H9 (cell line): Measurements from ENCODE around the gene HBS1L. TPM values are rescaled to one million over a fixed set of nuclear protein-coding genes. Genes with fewer than 3 reads are reported as not detected.

ENCODE experiments used
- DNase-seq: peaks from one replicate; pipeline ENCODE4 v3.0.0-alpha.2; 2017
- H2AFZ ChIP-seq: one replicate; pipeline ENCODE4 v1.6.1; 2013; ENCODE audit warnings: mild to moderate bottlenecking, low read length, control low read depth, moderate library complexity
- H2AK5ac ChIP-seq: 2 replicates; pipeline ENCODE4 v1.6.1; 2013; ENCODE audit warnings: low read length, control low read depth, mixed read lengths; ENCODE audit not compliant: insufficient read length
- H2BK120ac ChIP-seq: one replicate; pipeline ENCODE4 v1.6.1; 2013; ENCODE audit warnings: low read depth, mild to moderate bottlenecking, low read length, control low read depth, inconsistent platforms; ENCODE audit not compliant: poor library complexity, severe bottlenecking
- H2BK12ac ChIP-seq: 2 replicates; pipeline ENCODE4 v1.6.1; 2013; ENCODE audit warnings: low read length, control low read depth, mixed read lengths, low read depth; ENCODE audit not compliant: insufficient read length
- H2BK15ac ChIP-seq: 2 replicates; pipeline ENCODE4 v1.6.1; 2013; ENCODE audit warnings: low read depth, low read length, control low read depth
- H2BK20ac ChIP-seq: one replicate; pipeline ENCODE4 v1.6.1; 2013; ENCODE audit warnings: low read depth, mild to moderate bottlenecking, low read length, control low read depth, inconsistent platforms; ENCODE audit not compliant: poor library complexity, severe bottlenecking
- H2BK5ac ChIP-seq: 2 replicates; pipeline ENCODE4 v1.6.1; 2013; ENCODE audit warnings: low read length, control low read depth, mixed read lengths; ENCODE audit not compliant: insufficient read length
- H3K14ac ChIP-seq: 2 replicates; pipeline ENCODE4 v1.6.1; 2013; ENCODE audit warnings: low read length, control low read depth; ENCODE audit not compliant: insufficient read depth
- H3K18ac ChIP-seq: 2 replicates; pipeline ENCODE4 v1.6.1; 2013; ENCODE audit warnings: low read depth, mild to moderate bottlenecking, mixed read lengths, low read length, control low read depth; ENCODE audit not compliant: insufficient read length
- H3K23ac ChIP-seq: 2 replicates; pipeline ENCODE4 v1.6.1; 2013; ENCODE audit warnings: low read length, control low read depth, mixed read lengths, low read depth; ENCODE audit not compliant: insufficient read length
- H3K23me2 ChIP-seq: 2 replicates; pipeline ENCODE4 v1.6.1; 2013; ENCODE audit warnings: low read depth, mild to moderate bottlenecking, mixed read lengths, low read length, control low read depth; ENCODE audit not compliant: insufficient read length, poor library complexity, severe bottlenecking
- H3K27ac ChIP-seq: 2 replicates; pipeline ENCODE4 v1.5.1; 2013; ENCODE audit warnings: low read length, control low read depth, mixed read lengths, low read depth; ENCODE audit not compliant: insufficient read length
- H3K27me3 ChIP-seq: 2 replicates; pipeline ENCODE4 v1.6.1; 2013; ENCODE audit warnings: low read length, control low read depth, inconsistent platforms; ENCODE audit not compliant: insufficient read depth
- H3K4ac ChIP-seq: 2 replicates; pipeline ENCODE4 v1.6.1; 2013; ENCODE audit warnings: low read depth, mild to moderate bottlenecking, control low read depth, inconsistent platforms, low read length, moderate library complexity
- H3K4me1 ChIP-seq: 2 replicates; pipeline ENCODE4 v1.6.1; 2013; ENCODE audit warnings: low read length, control low read depth, inconsistent platforms; ENCODE audit not compliant: insufficient read depth
- H3K4me2 ChIP-seq: 2 replicates; pipeline ENCODE4 v1.6.1; 2013; ENCODE audit warnings: low read length, control low read depth, mixed read lengths; ENCODE audit not compliant: insufficient read length, insufficient read depth
- H3K56ac ChIP-seq: 2 replicates; pipeline ENCODE4 v1.6.1; 2013; ENCODE audit warnings: low read depth, mild to moderate bottlenecking, mixed read lengths, low read length, control low read depth; ENCODE audit not compliant: insufficient read length
- H3K79me1 ChIP-seq: 2 replicates; pipeline ENCODE4 v1.6.1; 2013; ENCODE audit warnings: low read depth, mild to moderate bottlenecking, moderate library complexity, low read length, control low read depth, inconsistent platforms; ENCODE audit not compliant: insufficient read depth, poor library complexity, severe bottlenecking
- H3K79me2 ChIP-seq: 2 replicates; pipeline ENCODE4 v1.6.1; 2013; ENCODE audit warnings: low read length, control low read depth, inconsistent platforms; ENCODE audit not compliant: insufficient read depth
- H3K9ac ChIP-seq: 2 replicates; pipeline ENCODE4 v1.6.1; 2013; ENCODE audit warnings: low read length, control low read depth, mixed read lengths; ENCODE audit not compliant: insufficient read length; ENCODE audit errors: extremely low read depth
- H3K9me3 ChIP-seq: one replicate; pipeline ENCODE4 v1.6.1; 2013; ENCODE audit warnings: low read depth, low read length, inconsistent platforms; ENCODE audit not compliant: control insufficient read depth
- H3T11ph ChIP-seq: one replicate; pipeline ENCODE4 v1.6.1; 2013; ENCODE audit warnings: mild to moderate bottlenecking, low read length, control low read depth, inconsistent platforms
- H4K20me1 ChIP-seq: one replicate; pipeline ENCODE4 v1.6.1; 2013; ENCODE audit not compliant: control insufficient read depth, insufficient read length, insufficient read depth
- H4K5ac ChIP-seq: 2 replicates; pipeline ENCODE4 v1.6.1; 2013; ENCODE audit warnings: low read depth, mild to moderate bottlenecking, mixed read lengths, low read length, control low read depth; ENCODE audit not compliant: insufficient read length
- H4K8ac ChIP-seq: replicated peaks from 2 replicates; pipeline ENCODE4 v1.6.1; 2013; ENCODE audit warnings: low read length, control low read depth, mixed read lengths, low read depth; ENCODE audit not compliant: insufficient read length
- H4K91ac ChIP-seq: 2 replicates; pipeline ENCODE4 v1.6.1; 2013; ENCODE audit warnings: low read depth, mild to moderate bottlenecking, moderate library complexity, mixed read lengths, low read length, control low read depth; ENCODE audit not compliant: insufficient read length
- H3K27ac Mint-ChIP-seq, 3 experiments: 2 replicates in 2 of 3; 3 replicates in 1 of 3; pipeline ENCODE4 v1.8.0; 2020 to 2021; ENCODE audit warnings: mixed read lengths in 3 of 3, mild to moderate bottlenecking in 1 of 3, moderate library complexity in 1 of 3
- H3K27me3 Mint-ChIP-seq: 2 replicates; pipeline ENCODE4 v1.8.0; 2021; ENCODE audit warnings: low read depth, mild to moderate bottlenecking, moderate library complexity, mixed read lengths
- H3K36me3 Mint-ChIP-seq, 3 experiments: 2 replicates in 2 of 3; 3 replicates in 1 of 3; pipeline ENCODE4 v1.8.0; 2020 to 2021; ENCODE audit warnings: low read depth in 3 of 3, mixed read lengths in 3 of 3; ENCODE audit not compliant: insufficient read depth in 1 of 3
- H3K4me1 Mint-ChIP-seq, 2 experiments: 2 replicates each; pipeline ENCODE4 v1.8.0; 2020; ENCODE audit warnings: mixed read lengths in 2 of 2
- H3K4me3 Mint-ChIP-seq, 2 experiments: 2 replicates in 1 of 2; 3 replicates in 1 of 2; pipeline ENCODE4 v1.8.0; 2020 to 2021; ENCODE audit warnings: mild to moderate bottlenecking in 2 of 2, mixed read lengths in 2 of 2, moderate library complexity in 1 of 2
- H3K9me3 Mint-ChIP-seq, 2 experiments: 2 replicates in 1 of 2; 3 replicates in 1 of 2; pipeline ENCODE4 v1.8.0; 2020; ENCODE audit warnings: mild to moderate bottlenecking in 2 of 2, mixed read lengths in 2 of 2, moderate library complexity in 1 of 2
- WGBS: extraction: QIAGEN DNeasy Blood & Tissue Kit; methylation state at CpG from one replicate; pipeline ENCODE4 v1.1.7; 2013; ENCODE audit warnings: missing lambda C conversion rate, low lambda C conversion rate, mixed read lengths; ENCODE audit not compliant: insufficient read length; ENCODE audit errors: extremely low coverage; 5-methylcytosine and 5-hydroxymethylcytosine counted together
- total RNA-seq: library from RNA; stranded (reverse); gene quantifications from 2 replicates; pipeline ENCODE4 v1.2.1, GENCODE V29; 2021
- TF ChIP-seq, protein P1 (sequence below): fragments of 200-600 bp; sonication (generic); conservative IDR thresholded peaks from 3 replicates; pipeline ENCODE4 v1.8.0; 2021; ENCODE audit warnings: antibody characterized with exemption, mild to moderate bottlenecking

The HBS1L gene
- total RNA-seq, 1 experiment from 2014 or later, result 110 TPM

DNA sequence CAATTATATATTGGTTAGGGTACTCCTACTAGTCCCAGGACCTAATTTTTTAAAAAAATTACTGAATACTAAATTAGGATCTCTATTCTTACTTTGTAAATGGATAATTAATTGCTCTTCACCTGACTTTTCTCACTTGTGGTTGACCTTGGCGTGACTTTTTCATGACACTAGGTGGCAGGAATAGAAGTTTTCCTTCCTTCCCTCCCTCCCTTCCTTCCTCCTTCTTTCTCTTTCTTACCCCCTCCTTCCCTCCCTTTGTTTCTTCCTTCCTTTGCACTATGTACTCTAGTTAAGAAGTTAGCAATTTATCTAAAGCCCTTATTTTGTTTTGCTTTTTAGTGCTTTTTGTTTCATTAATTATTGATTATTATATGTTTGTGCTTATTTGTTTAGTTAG lies 20.4 kb upstream of the HBS1L start:
- H3K4me2 ChIP-seq, result no peak overlapping the region
- no peaks in the 10 kb centered on the region; a peak in 2 of 5 replicates for H3K9me3 Mint-ChIP-seq
- no CpG with 5 or more reads among the region's 1 CpG for WGBS

More for the DNA sequence above, 20.4 kb upstream of the HBS1L start:
- Histone ChIP-seq H4K91ac (no peak overlapping the region), H2BK12ac (no peak overlapping the region), H3K18ac (no peak overlapping the region), H3K56ac (no peak overlapping the region), H3K14ac (no peak overlapping the region), H3K23ac (no peak overlapping the region), H3T11ph (no peak overlapping the region), H2BK5ac (no peak overlapping the region), H3K27ac (no peak overlapping the region), H4K5ac (no peak overlapping the region), H3K4me1 (no peaks in the 10 kb centered on the region), H3K27me3 (no peaks in the 10 kb centered on the region), H4K20me1 (no peaks in the 10 kb centered on the region), H3K9ac (no peak overlapping the region), H3K23me2 (no peaks in the 10 kb centered on the region), H2AK5ac (no peak overlapping the region), H3K79me2 (no peaks in the 10 kb centered on the region), H2BK20ac (no peak overlapping the region), H2BK120ac (no peak overlapping the region), H4K8ac (no peak overlapping the region), H3K4ac (no peak overlapping the region), H2BK15ac (no peak overlapping the region), H3K79me1 (no peaks in the 10 kb centered on the region), H3K9me3 (no peaks in the 10 kb centered on the region), H2AFZ (no peak overlapping the region)
- Mint-ChIP-seq H3K27ac (no peak overlapping the region), H3K4me3 (no peak overlapping the region), H3K27me3 (no peaks in the 10 kb centered on the region), H3K4me1 (peaks cover 4 to 19% of the 10 kb centered on the region in 2 experiments; a peak in 3 of 4 replicates), H3K36me3 (no peaks in the 10 kb centered on the region)
- TF ChIP-seq, protein P1, sequence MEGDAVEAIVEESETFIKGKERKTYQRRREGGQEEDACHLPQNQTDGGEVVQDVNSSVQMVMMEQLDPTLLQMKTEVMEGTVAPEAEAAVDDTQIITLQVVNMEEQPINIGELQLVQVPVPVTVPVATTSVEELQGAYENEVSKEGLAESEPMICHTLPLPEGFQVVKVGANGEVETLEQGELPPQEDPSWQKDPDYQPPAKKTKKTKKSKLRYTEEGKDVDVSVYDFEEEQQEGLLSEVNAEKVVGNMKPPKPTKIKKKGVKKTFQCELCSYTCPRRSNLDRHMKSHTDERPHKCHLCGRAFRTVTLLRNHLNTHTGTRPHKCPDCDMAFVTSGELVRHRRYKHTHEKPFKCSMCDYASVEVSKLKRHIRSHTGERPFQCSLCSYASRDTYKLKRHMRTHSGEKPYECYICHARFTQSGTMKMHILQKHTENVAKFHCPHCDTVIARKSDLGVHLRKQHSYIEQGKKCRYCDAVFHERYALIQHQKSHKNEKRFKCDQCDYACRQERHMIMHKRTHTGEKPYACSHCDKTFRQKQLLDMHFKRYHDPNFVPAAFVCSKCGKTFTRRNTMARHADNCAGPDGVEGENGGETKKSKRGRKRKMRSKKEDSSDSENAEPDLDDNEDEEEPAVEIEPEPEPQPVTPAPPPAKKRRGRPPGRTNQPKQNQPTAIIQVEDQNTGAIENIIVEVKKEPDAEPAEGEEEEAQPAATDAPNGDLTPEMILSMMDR, result peak; percentile 56
- no peak for DNase-seq
